HG02642 (cell line): Measurements from ENCODE around the gene SNED1.
"Not testable (repeated sequence)": the region's sequence is repeated elsewhere in the genome, so short reads cannot be mapped to it uniquely, and the experiment has no call there.

Source experiments
- ATAC-seq: cut with Tn5 transposase; IDR thresholded peaks from one replicate; pipeline ENCODE4 v1.9.1; 2021; ENCODE audit warnings: mild to moderate bottlenecking; ENCODE audit not compliant: unreplicated experiment, poor library complexity

The SNED1 gene

GRCh38 chr2:241096979-241097378 lies 98.6 kb downstream of the SNED1 start:
- peak; percentile 37 for ATAC-seq

DNA sequence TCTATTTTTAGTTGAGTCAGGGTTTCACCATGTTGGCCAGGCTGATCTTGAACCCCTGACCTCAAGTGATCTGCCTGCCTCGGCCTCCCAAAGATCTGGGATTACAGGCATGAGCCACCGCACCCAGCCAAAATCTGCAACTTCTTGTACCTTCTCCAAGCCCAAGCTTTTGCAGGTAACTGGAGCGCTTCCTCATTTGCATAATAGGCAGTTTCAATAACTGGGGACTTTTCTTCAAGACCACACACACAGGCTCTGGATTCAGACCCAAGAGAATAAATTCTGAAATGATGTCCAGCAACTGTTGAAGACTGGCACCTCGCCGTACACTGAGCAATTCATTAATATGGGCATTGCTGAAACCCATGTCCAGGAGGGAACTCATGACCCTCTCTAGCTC lies 100.8 kb downstream of the SNED1 start:
- ATAC-seq, result no peak

DNA sequence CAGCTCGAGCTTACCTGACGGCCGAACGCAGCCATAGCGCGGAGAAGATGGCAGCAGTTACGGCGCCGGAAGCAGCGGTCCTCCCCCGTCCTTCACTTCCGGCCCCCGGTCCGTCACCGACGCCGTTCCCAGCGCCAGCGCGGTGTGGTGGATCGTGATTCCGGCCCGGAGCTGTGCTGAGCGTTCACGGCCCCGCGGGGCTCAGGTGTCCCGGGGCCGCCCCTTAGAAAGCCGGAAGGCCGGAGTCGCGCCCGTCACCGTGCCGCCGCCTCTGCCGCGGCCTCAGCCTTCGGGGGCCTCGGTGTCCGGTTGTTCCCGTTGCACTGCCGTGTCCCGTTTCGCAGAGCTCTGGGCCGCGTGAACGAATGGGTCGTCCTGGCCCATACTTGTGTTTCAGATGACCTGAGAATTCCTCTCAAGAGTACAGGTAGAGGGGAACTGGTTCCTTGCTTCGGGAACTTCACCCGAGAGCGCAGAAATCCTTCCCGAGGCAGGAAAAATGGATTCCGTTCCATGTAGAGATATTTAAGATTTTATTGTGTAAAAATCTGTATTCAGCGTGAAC lies 103.9 kb downstream of the SNED1 start, which contains the start of gene MTERF4:
Gene MTERF4, minus strand, starts transcription at position 49 of the 565 bp plus-strand sequence. Its CDS starts 14 bp downstream, at position 35.
- ATAC-seq, result peak; percentile 91

GRCh38 chr2:241103176-241103595 lies 104.8 kb downstream of the SNED1 start:
- no peak for ATAC-seq

DNA sequence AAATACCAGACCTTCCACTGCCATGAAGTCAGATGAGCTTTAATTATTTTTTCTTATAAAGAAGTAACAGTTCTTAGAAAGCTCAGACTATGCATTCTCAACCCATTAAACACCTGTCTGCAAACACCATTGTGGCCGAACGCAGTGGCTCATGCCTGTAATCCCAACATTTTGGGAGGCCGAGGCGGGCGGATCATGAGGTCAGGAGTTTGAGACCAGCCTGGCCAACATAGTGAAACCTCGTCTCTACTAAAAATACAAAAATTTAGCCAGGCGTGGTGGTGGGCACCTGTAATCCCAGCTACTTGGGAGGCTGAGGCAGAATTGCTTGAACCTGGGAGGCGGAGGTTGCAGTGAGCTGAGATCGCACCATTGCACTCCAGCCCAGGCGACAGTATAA lies 106.2 kb downstream of the SNED1 start:
- ATAC-seq, result not testable (repeated sequence)

- ATAC-seq, result no peak
Measured at GRCh38 chr2:241105641-241106040, 107.2 kb downstream of the SNED1 start.

DNA sequence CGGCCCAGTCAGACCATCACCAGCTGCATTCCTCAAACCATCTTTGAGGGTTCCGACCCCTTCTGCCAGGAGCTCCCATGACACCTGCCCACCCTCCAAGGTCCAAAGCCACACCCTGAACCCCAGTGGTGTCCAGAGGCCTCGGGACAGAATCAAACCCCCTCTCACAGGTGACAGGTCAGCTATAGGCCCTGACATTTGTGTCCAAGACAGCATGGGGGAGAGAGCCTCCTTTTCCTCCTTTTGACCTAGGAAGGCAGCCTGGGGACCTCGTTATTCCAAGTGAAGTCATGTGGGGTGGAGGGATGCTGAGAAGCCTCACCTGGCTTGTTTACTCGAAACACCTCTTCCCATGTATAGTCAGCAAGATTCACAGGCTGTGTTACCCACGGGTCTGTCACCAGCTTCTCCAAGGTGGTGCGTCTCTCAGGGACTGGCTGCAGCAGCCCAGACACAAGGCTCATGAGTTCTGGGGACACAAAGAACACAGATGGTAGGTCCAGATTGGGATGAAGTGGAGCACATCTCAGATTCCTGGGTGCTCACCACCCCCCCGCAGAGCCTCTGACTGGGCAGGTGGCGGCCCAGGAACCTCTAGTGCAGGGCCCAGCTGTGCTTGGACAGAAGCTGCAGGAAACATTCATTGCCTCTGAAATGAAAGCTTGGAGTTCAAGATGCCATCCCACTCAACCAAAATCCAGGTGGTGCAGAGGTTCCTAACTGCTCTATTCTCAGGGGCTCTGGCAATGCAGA lies 108.8 kb downstream of the SNED1 start:
- no peak for ATAC-seq

DNA sequence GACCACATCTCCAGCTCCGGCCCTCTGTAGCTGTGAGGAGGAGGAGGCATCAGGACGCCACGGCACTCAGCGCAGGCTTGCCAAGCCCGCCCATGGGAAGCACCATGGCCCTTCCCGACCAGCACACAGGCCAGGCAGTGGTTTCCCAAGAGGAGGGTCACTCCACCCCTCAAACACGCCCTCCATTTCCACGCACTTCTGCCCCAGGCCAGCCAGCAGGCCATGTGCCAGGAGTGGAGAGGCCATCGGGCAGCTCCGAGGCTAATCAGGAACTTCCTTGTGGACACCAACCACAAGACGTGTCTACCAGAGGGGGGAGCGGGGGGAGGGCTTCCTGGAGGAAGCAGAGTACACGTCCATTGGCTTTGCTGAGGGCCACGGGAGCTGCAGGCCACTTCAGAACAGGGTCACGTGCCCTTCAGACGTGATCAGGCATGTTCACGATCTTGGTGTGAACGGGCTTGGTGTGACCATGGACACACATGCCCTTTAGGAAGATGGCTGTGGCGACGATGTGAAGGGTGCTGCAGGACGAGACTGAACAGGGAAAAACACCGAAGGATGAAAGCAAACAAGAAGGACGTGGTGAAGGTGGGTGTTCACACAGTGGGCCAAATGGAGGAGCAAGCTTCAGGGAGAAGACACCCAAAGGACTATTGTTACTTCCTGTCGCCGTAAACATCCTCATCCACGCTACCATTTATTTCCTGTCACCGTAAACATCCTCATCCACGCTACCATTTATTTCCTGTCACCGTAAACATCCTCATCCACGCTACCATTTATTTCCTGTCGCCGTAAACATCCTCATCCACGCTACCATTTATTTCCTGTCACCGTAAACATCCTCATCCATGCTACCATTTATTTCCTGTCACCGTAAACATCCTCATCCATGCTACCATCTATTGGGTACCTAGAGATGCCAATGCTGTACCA lies 110.1 kb downstream of the SNED1 start:
- ATAC-seq, result no peak

- no peak for ATAC-seq
Measured at GRCh38 chr2:241109210-241110088, 111.0 kb downstream of the SNED1 start.

DNA sequence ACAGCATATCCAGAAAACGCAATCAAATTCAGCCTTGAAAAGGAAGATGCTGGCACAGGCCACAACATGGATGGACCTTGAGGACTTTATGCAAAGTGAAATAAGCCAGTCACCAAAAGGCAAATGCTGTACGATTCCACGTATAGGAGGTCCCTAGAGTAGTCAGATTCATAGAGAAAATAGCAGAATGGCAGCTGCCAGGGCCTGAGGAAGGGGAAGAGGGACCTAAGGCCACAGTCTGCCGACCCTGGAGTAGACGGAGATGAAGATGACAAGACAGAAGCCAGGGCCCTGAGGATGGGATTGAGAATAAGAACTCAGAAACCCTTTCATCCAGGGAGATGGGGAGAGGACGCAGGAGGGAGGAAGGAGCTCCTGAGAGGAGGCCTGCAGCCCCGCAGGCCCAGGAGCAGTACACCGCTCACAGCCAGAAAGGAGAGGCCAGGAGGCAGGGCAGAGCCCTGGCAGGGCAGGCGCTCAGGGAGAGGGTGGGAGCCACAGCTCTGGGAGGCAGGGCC lies 111.7 kb downstream of the SNED1 start:
- peak; percentile 14 for ATAC-seq

DNA sequence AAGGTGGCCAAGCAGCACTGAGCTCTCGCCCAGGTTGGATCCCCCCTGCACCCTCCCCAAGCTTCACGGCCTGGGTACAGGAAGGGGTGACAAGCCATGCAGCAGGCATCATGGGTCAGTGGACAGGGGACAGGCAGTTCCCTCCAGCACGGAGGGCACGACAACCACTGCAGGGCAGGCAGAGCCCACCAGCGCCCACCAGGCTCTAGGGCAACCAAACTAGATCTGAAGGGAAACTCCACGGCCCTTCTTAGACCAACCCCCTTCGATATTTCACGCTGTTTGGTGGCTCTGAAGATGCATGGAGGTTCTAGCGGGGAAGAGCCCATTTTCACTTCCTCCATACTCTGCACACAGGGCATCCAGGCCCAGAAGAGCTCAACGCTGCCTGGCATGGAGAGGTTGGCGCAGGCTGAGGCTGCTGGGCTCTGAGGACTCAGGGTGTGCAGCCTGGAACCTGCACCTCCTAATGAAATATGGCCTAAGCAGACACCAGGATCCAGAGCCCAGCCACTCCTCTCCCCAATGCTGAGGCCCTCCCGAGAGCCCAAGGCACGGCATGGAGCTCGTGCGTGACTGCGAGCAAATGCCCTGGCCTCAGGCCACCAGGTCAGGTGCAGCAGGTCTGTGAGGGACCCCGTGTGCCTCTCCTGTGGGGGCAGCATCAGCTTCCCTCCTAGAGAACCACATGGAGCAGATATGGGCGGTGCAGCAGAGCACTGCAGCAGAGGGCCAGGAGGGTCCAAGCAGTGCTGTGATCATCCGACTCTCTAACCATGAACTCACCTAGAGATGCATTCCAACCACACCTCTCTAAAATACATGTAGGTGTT lies 112.4 kb downstream of the SNED1 start:
- peak; percentile 44 for ATAC-seq

- ATAC-seq, result peak; percentile 40
Measured at GRCh38 chr2:241111440-241111805, 113.0 kb downstream of the SNED1 start.

- no peak for ATAC-seq
Measured at GRCh38 chr2:241112046-241112445, 113.6 kb downstream of the SNED1 start.

DNA sequence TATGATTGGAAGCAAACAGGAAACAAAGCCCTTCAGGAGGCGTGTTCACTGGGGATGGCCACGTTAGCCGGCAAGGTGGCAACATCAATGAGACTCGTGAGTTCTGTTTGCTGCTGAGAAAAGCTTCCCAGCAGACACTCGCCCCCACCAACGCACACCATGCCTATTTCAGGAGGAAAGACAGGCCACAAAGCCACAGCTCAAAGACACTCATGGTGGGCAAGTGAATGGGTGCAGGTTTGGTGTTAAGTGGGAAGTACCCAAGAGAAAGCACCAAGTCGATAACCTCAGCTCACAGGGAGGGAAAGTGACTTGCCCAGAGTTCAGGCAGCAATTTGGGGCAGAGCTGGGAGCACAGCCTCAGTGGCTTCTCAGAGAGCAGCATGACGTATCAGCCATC lies 114.2 kb downstream of the SNED1 start:
- no peak for ATAC-seq

GRCh38 chr2:241114836-241115235 lies 116.4 kb downstream of the SNED1 start:
- no peak for ATAC-seq

- ATAC-seq, result no peak
Measured at GRCh38 chr2:241115361-241115760, 116.9 kb downstream of the SNED1 start.

DNA sequence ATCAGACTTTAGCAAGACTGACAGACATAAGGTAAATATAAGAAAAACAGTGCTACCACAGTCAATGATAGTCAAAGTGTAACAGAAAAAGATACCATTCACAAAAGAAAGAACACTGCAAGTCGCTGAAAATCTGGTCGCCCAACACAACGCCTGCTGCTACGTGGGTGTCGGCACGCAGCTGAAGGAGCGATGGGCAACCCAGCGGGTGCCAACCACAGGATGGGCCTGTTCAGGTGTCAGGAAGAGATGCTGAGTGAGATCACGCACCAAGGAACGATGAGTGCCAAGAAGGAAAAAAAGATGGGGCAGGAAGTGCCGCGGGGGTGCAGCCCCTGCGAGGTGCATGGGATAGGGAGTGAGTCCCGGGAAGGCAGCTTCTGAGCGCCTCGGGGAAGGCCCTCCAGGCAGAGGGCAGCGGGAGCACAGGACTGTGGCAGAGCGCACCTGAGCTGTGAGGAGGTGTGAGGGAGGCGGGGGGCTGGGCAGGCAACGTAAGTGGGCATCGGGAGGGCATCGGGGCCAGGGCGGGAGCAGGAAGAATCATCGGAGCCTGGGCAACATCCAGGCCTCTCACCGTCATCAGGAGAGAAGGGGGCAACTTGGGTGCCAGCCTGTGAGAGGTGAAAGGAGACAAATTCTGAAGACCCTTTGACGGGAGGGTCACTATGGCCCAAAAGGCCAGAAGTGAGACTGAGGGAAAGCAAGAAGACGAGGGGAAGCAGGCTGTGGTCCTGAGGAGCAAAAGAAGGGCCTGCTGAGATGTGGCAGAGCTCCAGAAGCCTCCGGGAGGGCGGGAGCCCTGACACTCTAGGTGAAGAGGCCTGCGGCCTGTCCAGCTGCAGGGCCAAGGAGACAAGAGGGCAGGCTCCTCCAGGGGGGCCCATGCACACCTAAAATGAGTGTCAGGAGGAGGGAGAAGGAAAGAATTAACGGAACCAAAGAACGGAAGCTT lies 118.5 kb downstream of the SNED1 start:
- ATAC-seq, result no peak
